Measurements from ENCODE around the gene GID8.

GID8 gene

DNA sequence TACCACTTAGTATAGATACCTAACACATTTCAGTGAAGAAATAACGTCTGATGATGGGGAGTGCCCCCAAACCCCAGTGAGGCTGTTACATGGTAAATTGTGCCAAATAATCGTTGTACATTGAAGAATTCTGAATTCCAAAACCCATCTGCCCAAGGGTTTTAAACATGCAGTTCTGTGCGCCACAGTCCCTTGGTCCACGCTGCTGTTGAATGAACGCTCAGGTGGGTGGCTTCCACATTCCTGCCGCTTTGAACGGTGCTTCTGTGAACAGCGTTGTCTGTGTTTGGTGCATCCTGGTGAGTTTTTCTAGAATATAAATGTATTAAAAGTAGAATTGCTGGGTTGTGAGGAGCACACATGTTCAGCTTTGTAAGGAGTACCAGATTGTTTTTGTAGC, 2.9 kb downstream of the GID8 start:
- Histone ChIP-seq H4K20me1 (ENCODE audit: insufficient read depth) (no peaks in the 10 kb centered on the region), H3K4me1 (ENCODE audit: low read depth, poor library complexity, severe bottlenecking) (peaks cover 27% of the 10 kb centered on the region)

DNA sequence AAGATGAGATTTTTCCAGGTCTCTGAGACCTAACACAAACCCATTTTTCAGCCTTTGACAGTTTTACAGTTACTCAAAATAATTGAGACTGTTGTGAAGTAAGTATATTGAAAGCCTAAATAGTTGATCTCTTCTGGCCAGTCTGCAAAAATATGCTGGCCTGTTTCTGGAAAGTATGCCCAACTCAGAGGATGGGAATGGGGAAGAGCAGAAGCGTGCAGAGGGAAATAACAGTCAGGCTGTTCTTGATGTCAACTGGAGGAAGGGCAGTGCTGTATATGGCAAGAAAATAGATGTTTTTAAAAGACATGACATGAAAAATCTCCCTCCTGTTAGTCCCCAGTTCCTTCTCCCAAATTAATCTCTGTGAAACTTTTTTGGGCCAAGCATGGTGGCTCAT, 3.8 kb downstream of the GID8 start:
- no peak overlapping the region for H3K27ac ChIP-seq
- TF ChIP-seq, protein P1, sequence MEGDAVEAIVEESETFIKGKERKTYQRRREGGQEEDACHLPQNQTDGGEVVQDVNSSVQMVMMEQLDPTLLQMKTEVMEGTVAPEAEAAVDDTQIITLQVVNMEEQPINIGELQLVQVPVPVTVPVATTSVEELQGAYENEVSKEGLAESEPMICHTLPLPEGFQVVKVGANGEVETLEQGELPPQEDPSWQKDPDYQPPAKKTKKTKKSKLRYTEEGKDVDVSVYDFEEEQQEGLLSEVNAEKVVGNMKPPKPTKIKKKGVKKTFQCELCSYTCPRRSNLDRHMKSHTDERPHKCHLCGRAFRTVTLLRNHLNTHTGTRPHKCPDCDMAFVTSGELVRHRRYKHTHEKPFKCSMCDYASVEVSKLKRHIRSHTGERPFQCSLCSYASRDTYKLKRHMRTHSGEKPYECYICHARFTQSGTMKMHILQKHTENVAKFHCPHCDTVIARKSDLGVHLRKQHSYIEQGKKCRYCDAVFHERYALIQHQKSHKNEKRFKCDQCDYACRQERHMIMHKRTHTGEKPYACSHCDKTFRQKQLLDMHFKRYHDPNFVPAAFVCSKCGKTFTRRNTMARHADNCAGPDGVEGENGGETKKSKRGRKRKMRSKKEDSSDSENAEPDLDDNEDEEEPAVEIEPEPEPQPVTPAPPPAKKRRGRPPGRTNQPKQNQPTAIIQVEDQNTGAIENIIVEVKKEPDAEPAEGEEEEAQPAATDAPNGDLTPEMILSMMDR (conservative IDR thresholded peaks at IDR 0.05; ENCODE audit: low read depth, low read length) = no peak

More for the DNA sequence above, 2.9 kb downstream of the GID8 start:
- Histone ChIP-seq H3K36me3 (ENCODE audit: insufficient read depth) (peaks cover 10% of the 10 kb centered on the region; the same call in 1 of the 2 replicates), H3K27me3 (ENCODE audit: insufficient read depth, low read depth) (no peaks in the 10 kb centered on the region), H3K4me3 (IDR thresholded peaks at IDR 0.05; ENCODE audit: insufficient read depth, low read depth, low read length) (no peak overlapping the region), H2AFZ (ENCODE audit: low read depth) (no peak overlapping the region), H3K79me2 (ENCODE audit: insufficient read depth, low read depth) (peaks cover 48% of the 10 kb centered on the region), H3K27ac (no peak overlapping the region), H3K4me2 (no peak overlapping the region), H3K9ac (no peak overlapping the region)
- TF ChIP-seq, protein P1 (conservative IDR thresholded peaks at IDR 0.05; ENCODE audit: low read depth, low read length) = no peak

DNA sequence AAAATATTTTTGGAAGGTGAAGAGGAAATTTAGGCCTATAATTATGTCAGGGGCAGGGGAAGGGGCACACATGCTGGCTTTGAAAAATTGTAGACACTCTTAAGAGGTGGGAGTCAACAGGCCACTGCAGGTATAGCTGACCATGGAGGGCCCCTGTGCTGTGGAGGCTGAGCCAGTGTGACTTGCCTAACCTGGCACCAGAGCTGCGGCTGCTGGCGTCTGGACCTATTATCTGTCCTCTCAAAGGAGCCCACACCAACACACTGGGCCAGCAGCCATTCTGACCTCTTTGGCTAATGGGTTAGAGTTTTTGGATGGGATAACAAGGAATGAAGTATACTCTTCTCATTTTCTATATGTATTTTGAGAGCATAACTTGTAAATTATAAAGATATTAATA, 4.5 kb downstream of the GID8 start:
- H3K9ac ChIP-seq = no peak overlapping the region
- TF ChIP-seq, protein P1 (conservative IDR thresholded peaks at IDR 0.05; ENCODE audit: low read depth, low read length) = no peak
- H4K20me1 ChIP-seq (ENCODE audit: insufficient read depth) = no peaks in the 10 kb centered on the region
- H3K4me2 ChIP-seq = no peak overlapping the region
- H3K4me3 ChIP-seq (IDR thresholded peaks at IDR 0.05; ENCODE audit: insufficient read depth, low read depth, low read length) = no peak overlapping the region
- peaks cover 32% of the 10 kb centered on the region for H3K79me2 ChIP-seq (ENCODE audit: insufficient read depth, low read depth)
- no peak overlapping the region for H3K27ac ChIP-seq
- peaks cover 10% of the 10 kb centered on the region; the same call in 1 of the 2 replicates for H3K36me3 ChIP-seq (ENCODE audit: insufficient read depth)
- peaks cover 19% of the 10 kb centered on the region for H3K4me1 ChIP-seq (ENCODE audit: low read depth, poor library complexity, severe bottlenecking)
- H2AFZ ChIP-seq (ENCODE audit: low read depth) = no peak overlapping the region
- no peaks in the 10 kb centered on the region for H3K27me3 ChIP-seq (ENCODE audit: insufficient read depth, low read depth)

More for the DNA sequence above, 3.8 kb downstream of the GID8 start:
- Histone ChIP-seq H3K4me3 (IDR thresholded peaks at IDR 0.05; ENCODE audit: insufficient read depth, low read depth, low read length) (no peak overlapping the region), H3K4me1 (ENCODE audit: low read depth, poor library complexity, severe bottlenecking) (peaks cover 20% of the 10 kb centered on the region), H3K36me3 (ENCODE audit: insufficient read depth) (peaks cover 10% of the 10 kb centered on the region; the same call in 1 of the 2 replicates), H3K9ac (no peak overlapping the region), H3K79me2 (ENCODE audit: insufficient read depth, low read depth) (peaks cover 39% of the 10 kb centered on the region), H3K4me2 (no peak overlapping the region), H3K27me3 (ENCODE audit: insufficient read depth, low read depth) (no peaks in the 10 kb centered on the region), H4K20me1 (ENCODE audit: insufficient read depth) (no peaks in the 10 kb centered on the region), H2AFZ (ENCODE audit: low read depth) (no peak overlapping the region)

DNA sequence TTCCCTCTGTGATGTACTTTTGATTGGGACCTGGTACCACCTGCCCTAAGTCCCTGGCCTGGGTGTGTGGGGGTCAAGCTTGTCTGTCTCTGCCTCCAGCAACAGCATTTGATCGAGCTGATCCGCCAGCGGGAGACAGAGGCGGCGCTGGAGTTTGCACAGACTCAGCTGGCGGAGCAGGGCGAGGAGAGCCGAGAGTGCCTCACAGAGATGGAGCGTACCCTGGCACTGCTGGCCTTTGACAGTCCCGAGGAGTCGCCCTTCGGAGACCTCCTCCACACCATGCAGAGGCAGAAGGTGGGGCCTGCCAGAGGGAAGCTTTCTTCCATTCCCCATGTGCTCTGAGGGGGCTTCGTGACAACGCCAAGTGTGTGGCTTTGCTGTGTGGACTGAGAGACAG, 5.4 kb downstream of the GID8 start:
- Histone ChIP-seq H4K20me1 (ENCODE audit: insufficient read depth) (no peaks in the 10 kb centered on the region), H3K36me3 (ENCODE audit: insufficient read depth) (peaks cover 10% of the 10 kb centered on the region; the same call in 1 of the 2 replicates)

More for the DNA sequence above, 5.4 kb downstream of the GID8 start:
- Histone ChIP-seq H3K27me3 (ENCODE audit: insufficient read depth, low read depth) (no peaks in the 10 kb centered on the region), H3K4me1 (ENCODE audit: low read depth, poor library complexity, severe bottlenecking) (peaks cover 19% of the 10 kb centered on the region), H3K4me3 (IDR thresholded peaks at IDR 0.05; ENCODE audit: insufficient read depth, low read depth, low read length) (no peak overlapping the region), H3K9ac (no peak overlapping the region), H3K79me2 (ENCODE audit: insufficient read depth, low read depth) (peaks cover 29% of the 10 kb centered on the region), H3K27ac (no peak overlapping the region), H3K4me2 (no peak overlapping the region), H2AFZ (ENCODE audit: low read depth) (no peak overlapping the region)
- TF ChIP-seq, protein P1 (conservative IDR thresholded peaks at IDR 0.05; ENCODE audit: low read depth, low read length) = no peak
